ENCODE results near the gene TTC9B.
"Not testable (repeated sequence)": the region's sequence is repeated elsewhere in the genome, so short reads cannot be mapped to it uniquely, and the experiment has no call there.

DNA sequence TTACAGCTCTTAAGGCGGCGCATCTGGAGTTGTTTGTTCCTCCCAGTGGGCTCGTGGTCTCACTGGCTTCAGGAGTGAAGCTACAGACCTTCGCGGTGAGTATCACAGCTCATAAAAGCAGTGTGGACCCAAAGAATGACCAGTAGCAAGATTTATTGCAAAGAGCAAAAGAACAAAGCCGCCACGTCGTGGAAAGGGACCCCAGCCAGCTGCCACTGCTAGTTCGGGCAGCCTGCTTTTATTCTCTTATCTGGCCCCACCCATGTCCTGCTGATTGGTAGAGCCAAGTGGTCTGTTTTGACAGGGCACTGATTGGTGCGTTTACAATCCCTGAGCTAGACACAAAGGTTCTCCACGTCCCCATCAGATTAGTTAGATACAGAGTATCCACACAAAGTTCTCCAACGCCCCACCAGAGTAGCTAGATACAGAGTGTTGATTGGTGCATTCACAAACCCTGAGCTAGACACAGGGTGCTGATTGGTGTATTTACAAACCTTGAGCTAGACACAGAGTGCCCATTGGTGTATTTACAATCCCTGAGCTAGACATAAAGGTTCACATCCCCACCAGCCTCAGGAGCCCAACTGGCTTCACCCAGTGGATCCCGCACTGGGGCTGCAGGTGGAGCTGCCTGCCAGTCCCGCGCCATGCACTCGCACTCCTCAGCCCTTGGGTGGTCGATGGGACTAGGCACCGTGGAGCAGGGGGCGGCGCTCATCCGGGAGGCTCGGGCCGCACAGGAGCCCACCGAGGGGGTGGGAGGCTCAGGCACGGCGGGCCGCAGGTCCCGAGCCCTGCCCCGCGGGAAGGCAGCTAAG, 48.5 kb downstream of the TTC9B start:
- TF ChIP-seq, protein P1, sequence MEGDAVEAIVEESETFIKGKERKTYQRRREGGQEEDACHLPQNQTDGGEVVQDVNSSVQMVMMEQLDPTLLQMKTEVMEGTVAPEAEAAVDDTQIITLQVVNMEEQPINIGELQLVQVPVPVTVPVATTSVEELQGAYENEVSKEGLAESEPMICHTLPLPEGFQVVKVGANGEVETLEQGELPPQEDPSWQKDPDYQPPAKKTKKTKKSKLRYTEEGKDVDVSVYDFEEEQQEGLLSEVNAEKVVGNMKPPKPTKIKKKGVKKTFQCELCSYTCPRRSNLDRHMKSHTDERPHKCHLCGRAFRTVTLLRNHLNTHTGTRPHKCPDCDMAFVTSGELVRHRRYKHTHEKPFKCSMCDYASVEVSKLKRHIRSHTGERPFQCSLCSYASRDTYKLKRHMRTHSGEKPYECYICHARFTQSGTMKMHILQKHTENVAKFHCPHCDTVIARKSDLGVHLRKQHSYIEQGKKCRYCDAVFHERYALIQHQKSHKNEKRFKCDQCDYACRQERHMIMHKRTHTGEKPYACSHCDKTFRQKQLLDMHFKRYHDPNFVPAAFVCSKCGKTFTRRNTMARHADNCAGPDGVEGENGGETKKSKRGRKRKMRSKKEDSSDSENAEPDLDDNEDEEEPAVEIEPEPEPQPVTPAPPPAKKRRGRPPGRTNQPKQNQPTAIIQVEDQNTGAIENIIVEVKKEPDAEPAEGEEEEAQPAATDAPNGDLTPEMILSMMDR (IDR thresholded peaks at IDR 0.05), result not testable (repeated sequence)
- not testable (repeated sequence) for TF ChIP-seq POLR2A (IDR thresholded peaks at IDR 0.05)

Data from esophagus squamous epithelium (tissue), 4 donors.